ENCODE measurements around the gene SLC6A11.

The SLC6A11 gene

GRCh38 chr3:10926256-10926810 is 110.3 kb downstream of the SLC6A11 start:
- Histone ChIP-seq H3K27ac (ENCODE audit: low read length) (no peak overlapping the region), H3K9me3 (ENCODE audit: control insufficient read depth in 1 of 2, low read length in 2 of 2) (peaks cover 0 to 4% of the 10 kb centered on the region in 2 donors), H3K4me3 (ENCODE audit: low read depth in 1 of 2, low read length in 2 of 2) (no peak overlapping the region), H3K4me1 (ENCODE audit: control insufficient read depth in 1 of 2, insufficient read depth in 2 of 2, low read length in 2 of 2) (no peaks in the 10 kb centered on the region), H3K36me3 (ENCODE audit: control insufficient read depth in 1 of 2, insufficient read depth in 2 of 2, low read length in 2 of 2) (no peaks in the 10 kb centered on the region), H3K27me3 (ENCODE audit: low read depth, low read length) (no peaks in the 10 kb centered on the region)

DNA sequence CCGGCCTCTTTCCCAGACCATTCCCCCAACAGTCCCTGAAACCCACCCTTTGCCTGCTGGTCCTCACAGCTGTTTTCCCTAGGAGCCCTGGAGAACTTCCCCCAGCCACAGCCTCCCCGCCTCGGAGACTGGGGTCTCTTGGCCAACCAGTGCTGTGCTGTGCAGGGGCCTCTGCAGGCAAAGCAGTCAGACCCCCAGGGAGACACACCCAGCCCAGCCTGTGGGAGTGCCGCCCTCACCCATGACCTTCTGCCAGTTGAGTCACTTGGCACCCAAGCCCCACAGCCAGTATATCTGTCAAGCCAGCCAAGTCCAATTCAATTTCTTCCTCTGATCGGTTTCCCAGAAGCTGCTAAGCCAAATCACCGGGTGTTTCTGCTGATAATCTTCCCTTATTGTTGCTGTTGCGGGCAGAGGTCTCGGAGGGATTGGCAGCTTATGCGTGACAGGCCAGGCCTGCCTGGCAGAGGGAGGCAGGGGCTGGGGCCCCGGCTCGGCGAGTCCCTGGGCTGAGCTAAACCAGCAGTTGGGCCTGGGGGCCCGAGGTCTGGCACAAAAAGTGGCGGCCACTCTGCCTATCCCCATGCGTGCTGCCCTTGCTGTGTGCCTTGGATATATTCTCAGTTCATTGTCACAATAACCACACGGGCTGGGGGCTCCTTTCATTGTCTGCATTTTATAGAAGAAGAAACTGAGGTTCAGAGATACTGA is 110.9 kb downstream of the SLC6A11 start:
- peaks cover 0 to under 1% of the 10 kb centered on the region in 2 donors for H3K9me3 ChIP-seq (ENCODE audit: control insufficient read depth in 1 of 2, low read length in 2 of 2)
- H3K36me3 ChIP-seq (ENCODE audit: control insufficient read depth in 1 of 2, insufficient read depth in 2 of 2, low read length in 2 of 2), result no peaks in the 10 kb centered on the region
- H3K27me3 ChIP-seq (ENCODE audit: low read depth, low read length), result no peaks in the 10 kb centered on the region
- H3K27ac ChIP-seq (ENCODE audit: low read length), result no peak overlapping the region
- no peaks in the 10 kb centered on the region for H3K4me1 ChIP-seq (ENCODE audit: control insufficient read depth in 1 of 2, insufficient read depth in 2 of 2, low read length in 2 of 2)
- H3K4me3 ChIP-seq (ENCODE audit: low read depth in 1 of 2, low read length in 2 of 2), result no peak overlapping the region

GRCh38 chr3:10927551-10927950 is 111.5 kb downstream of the SLC6A11 start:
- H3K4me1 ChIP-seq (ENCODE audit: control insufficient read depth in 1 of 2, insufficient read depth in 2 of 2, low read length in 2 of 2), result no peaks in the 10 kb centered on the region
- no peaks in the 10 kb centered on the region for H3K36me3 ChIP-seq (ENCODE audit: control insufficient read depth in 1 of 2, insufficient read depth in 2 of 2, low read length in 2 of 2)
- H3K27me3 ChIP-seq (ENCODE audit: low read depth, low read length), result no peaks in the 10 kb centered on the region
- H3K27ac ChIP-seq (ENCODE audit: low read length), result no peak overlapping the region
- no peaks in the 10 kb centered on the region for H3K9me3 ChIP-seq (ENCODE audit: control insufficient read depth in 1 of 2, low read length in 2 of 2)
- no peak overlapping the region for H3K4me3 ChIP-seq (ENCODE audit: low read depth in 1 of 2, low read length in 2 of 2)

- no peak overlapping the region for H3K27ac ChIP-seq (ENCODE audit: low read length)
- no peaks in the 10 kb centered on the region for H3K27me3 ChIP-seq (ENCODE audit: low read depth, low read length)
- H3K4me1 ChIP-seq (ENCODE audit: control insufficient read depth in 1 of 2, insufficient read depth in 2 of 2, low read length in 2 of 2), result no peaks in the 10 kb centered on the region
- H3K9me3 ChIP-seq (ENCODE audit: control insufficient read depth in 1 of 2, low read length in 2 of 2), result no peaks in the 10 kb centered on the region
- no peaks in the 10 kb centered on the region for H3K36me3 ChIP-seq (ENCODE audit: control insufficient read depth in 1 of 2, insufficient read depth in 2 of 2, low read length in 2 of 2)
- H3K4me3 ChIP-seq (ENCODE audit: low read depth in 1 of 2, low read length in 2 of 2), result no peak overlapping the region
These were observed 112.5 kb downstream of the SLC6A11 start for GRCh38 chr3:10928407-10928960.

DNA sequence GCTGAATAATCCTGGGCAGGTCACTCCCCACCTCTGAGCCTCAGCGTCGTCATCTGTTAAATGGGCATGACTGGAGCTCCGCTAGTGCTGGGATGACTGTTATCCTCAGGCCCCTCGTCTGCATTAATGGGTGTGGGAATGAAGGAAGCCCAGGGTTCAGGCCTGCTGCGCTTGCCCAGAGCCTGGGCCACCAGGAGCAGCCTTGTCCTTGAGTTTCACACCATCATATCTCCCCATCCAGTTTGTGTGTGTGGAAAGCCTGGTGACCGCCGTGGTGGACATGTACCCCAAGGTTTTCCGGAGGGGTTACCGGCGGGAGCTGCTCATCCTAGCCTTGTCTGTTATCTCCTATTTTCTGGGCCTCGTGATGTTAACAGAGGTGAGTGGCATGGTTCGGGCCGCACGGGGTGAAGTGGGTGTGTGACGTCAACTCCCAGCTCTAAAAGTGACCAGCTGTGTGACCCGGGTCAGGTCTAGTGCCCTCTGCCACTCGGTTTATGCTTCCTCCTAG is 113.0 kb downstream of the SLC6A11 start:
- Histone ChIP-seq H3K4me1 (ENCODE audit: control insufficient read depth in 1 of 2, insufficient read depth in 2 of 2, low read length in 2 of 2) (no peaks in the 10 kb centered on the region), H3K9me3 (ENCODE audit: control insufficient read depth in 1 of 2, low read length in 2 of 2) (no peaks in the 10 kb centered on the region), H3K27me3 (ENCODE audit: low read depth, low read length) (no peaks in the 10 kb centered on the region), H3K27ac (ENCODE audit: low read length) (no peak overlapping the region), H3K4me3 (ENCODE audit: low read depth in 1 of 2, low read length in 2 of 2) (no peak overlapping the region), H3K36me3 (ENCODE audit: control insufficient read depth in 1 of 2, insufficient read depth in 2 of 2, low read length in 2 of 2) (no peaks in the 10 kb centered on the region)

GRCh38 chr3:10929978-10930665 is 114.1 kb downstream of the SLC6A11 start:
- H3K27ac ChIP-seq (ENCODE audit: low read length), result no peak overlapping the region
- no peak overlapping the region for H3K4me3 ChIP-seq (ENCODE audit: low read depth in 1 of 2, low read length in 2 of 2)
- H3K9me3 ChIP-seq (ENCODE audit: control insufficient read depth in 1 of 2, low read length in 2 of 2), result no peaks in the 10 kb centered on the region
- no peaks in the 10 kb centered on the region for H3K36me3 ChIP-seq (ENCODE audit: control insufficient read depth in 1 of 2, insufficient read depth in 2 of 2, low read length in 2 of 2)
- H3K4me1 ChIP-seq (ENCODE audit: control insufficient read depth in 1 of 2, insufficient read depth in 2 of 2, low read length in 2 of 2), result no peaks in the 10 kb centered on the region
- no peaks in the 10 kb centered on the region for H3K27me3 ChIP-seq (ENCODE audit: low read depth, low read length)

DNA sequence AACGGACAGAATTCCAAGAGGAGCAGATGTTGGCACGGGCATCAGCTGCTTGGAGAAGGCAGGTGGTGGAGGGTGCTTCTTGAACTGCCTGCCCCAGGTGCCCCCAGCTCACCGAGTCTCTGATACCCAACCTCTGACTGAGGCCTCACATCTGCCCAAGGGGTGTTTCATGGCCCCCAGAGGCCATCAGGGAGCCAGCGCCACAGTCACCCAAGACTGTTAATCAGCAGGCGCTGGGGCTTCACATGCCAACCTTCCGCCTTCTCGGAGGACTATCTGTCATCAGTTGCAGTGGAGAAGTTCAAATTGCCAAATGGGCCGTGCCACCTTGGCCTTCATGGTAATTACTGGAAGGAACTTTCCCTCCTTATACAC is 114.6 kb downstream of the SLC6A11 start:
- no peaks in the 10 kb centered on the region for H3K36me3 ChIP-seq (ENCODE audit: control insufficient read depth in 1 of 2, insufficient read depth in 2 of 2, low read length in 2 of 2)
- no peaks in the 10 kb centered on the region for H3K4me1 ChIP-seq (ENCODE audit: control insufficient read depth in 1 of 2, insufficient read depth in 2 of 2, low read length in 2 of 2)
- H3K27me3 ChIP-seq (ENCODE audit: low read depth, low read length), result no peaks in the 10 kb centered on the region
- H3K9me3 ChIP-seq (ENCODE audit: control insufficient read depth in 1 of 2, low read length in 2 of 2), result no peaks in the 10 kb centered on the region
- H3K4me3 ChIP-seq (ENCODE audit: low read depth in 1 of 2, low read length in 2 of 2), result no peak overlapping the region
- H3K27ac ChIP-seq (ENCODE audit: low read length), result no peak overlapping the region

DNA sequence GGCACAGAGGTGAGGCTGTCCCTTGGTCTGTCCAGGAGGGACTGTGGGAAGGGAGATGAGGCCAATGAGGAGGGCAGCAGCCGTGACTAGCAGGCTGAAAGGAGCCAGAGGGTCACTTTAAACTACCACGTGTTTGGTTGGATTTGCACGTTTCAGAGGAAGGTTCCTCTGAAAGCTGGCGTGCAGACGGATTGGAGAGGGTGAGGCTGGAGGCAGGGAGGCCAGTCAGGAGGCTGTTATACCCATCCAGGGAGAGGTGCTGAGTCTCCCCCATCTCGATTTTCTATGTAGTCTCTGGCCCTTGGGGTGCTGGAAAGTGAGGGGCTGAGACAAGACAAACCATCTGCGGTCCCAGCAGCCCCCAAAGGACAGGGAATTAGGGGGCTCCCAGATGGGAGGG is 116.6 kb downstream of the SLC6A11 start:
- H3K27ac ChIP-seq (ENCODE audit: low read length), result no peak overlapping the region
- H3K4me1 ChIP-seq (ENCODE audit: control insufficient read depth in 1 of 2, insufficient read depth in 2 of 2, low read length in 2 of 2), result no peaks in the 10 kb centered on the region

DNA sequence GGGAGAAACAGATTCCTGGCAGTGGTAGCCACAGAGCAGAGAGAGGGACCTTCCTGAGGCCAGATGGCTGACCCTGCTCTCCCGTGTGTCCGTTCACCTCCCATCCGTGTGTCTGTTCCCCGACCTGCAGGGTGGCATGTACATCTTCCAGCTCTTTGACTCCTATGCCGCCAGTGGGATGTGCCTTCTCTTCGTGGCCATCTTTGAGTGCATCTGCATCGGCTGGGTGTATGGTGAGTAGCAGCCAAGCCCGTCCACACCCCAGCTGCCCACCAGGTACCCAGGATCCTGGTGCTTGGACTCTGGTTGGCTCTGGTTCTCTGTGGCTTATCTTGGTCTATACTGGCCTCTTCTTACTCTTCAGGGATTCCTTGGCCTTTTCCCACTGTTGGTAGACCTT is 117.0 kb downstream of the SLC6A11 start:
- H3K9me3 ChIP-seq (ENCODE audit: control insufficient read depth in 1 of 2, low read length in 2 of 2), result no peaks in the 10 kb centered on the region
- H3K36me3 ChIP-seq (ENCODE audit: control insufficient read depth in 1 of 2, insufficient read depth in 2 of 2, low read length in 2 of 2), result no peaks in the 10 kb centered on the region
- H3K27me3 ChIP-seq (ENCODE audit: low read depth, low read length), result no peaks in the 10 kb centered on the region
- H3K4me1 ChIP-seq (ENCODE audit: control insufficient read depth in 1 of 2, insufficient read depth in 2 of 2, low read length in 2 of 2), result no peaks in the 10 kb centered on the region
- no peak overlapping the region for H3K27ac ChIP-seq (ENCODE audit: low read length)
- no peak overlapping the region for H3K4me3 ChIP-seq (ENCODE audit: low read depth in 1 of 2, low read length in 2 of 2)

More for the DNA sequence above, 116.6 kb downstream of the SLC6A11 start:
- Histone ChIP-seq H3K4me3 (ENCODE audit: low read depth in 1 of 2, low read length in 2 of 2) (no peak overlapping the region), H3K9me3 (ENCODE audit: control insufficient read depth in 1 of 2, low read length in 2 of 2) (no peaks in the 10 kb centered on the region), H3K27me3 (ENCODE audit: low read depth, low read length) (no peaks in the 10 kb centered on the region), H3K36me3 (ENCODE audit: control insufficient read depth in 1 of 2, insufficient read depth in 2 of 2, low read length in 2 of 2) (no peaks in the 10 kb centered on the region)

DNA sequence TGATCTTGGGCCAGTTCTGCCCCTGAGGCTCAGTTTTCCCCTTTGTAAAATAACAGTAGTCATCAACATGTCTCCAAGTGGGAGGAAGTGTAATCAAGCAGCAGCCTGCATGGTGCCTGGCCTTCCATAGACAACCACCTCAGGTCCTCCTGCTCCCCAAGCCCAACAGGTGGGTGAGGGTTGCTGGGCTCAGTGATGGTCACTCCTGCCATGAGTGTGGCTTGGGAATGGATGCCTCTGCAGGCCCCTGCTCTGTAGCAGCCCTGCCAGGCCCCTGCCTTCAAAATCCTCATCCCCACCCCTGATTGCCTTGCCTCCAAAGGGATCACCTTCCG is 117.4 kb downstream of the SLC6A11 start:
- no peak overlapping the region for H3K4me3 ChIP-seq (ENCODE audit: low read depth in 1 of 2, low read length in 2 of 2)
- no peaks in the 10 kb centered on the region for H3K4me1 ChIP-seq (ENCODE audit: control insufficient read depth in 1 of 2, insufficient read depth in 2 of 2, low read length in 2 of 2)
- no peaks in the 10 kb centered on the region for H3K27me3 ChIP-seq (ENCODE audit: low read depth, low read length)
- H3K36me3 ChIP-seq (ENCODE audit: control insufficient read depth in 1 of 2, insufficient read depth in 2 of 2, low read length in 2 of 2), result no peaks in the 10 kb centered on the region
- H3K27ac ChIP-seq (ENCODE audit: low read length), result no peak overlapping the region
- no peaks in the 10 kb centered on the region for H3K9me3 ChIP-seq (ENCODE audit: control insufficient read depth in 1 of 2, low read length in 2 of 2)

DNA sequence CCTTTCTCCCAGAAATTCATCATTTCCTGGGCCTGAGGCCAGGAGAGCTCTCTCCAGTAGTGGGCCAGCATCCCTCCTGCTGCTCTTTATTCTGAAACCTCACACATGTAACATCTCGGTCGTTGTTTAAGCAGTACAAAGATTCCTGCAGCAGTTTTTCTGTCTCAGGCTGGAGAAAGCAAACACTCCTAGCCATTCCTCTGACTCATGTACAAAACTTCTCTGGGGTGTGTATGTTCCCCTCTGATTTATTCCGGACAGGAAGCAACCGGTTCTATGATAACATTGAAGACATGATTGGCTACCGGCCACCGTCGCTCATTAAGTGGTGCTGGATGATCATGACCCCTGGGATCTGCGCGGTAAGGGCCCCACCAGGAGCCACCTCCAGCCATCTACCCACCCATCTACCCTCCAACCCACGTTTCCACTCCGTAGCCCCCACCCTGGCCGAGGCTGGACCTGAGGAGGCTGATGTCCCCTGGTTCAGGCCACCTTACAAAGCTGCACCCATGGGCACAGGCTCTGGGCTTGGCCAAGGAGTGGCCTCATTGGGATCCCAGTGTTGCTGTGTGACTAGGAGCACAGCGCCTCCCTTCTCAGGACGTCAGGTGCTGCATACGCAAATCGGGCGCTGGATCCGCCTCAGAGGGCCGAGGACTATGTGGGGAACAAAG is 117.9 kb downstream of the SLC6A11 start:
- H3K4me3 ChIP-seq (ENCODE audit: low read depth in 1 of 2, low read length in 2 of 2), result no peak overlapping the region
- H3K36me3 ChIP-seq (ENCODE audit: control insufficient read depth in 1 of 2, insufficient read depth in 2 of 2, low read length in 2 of 2), result no peaks in the 10 kb centered on the region
- H3K9me3 ChIP-seq (ENCODE audit: control insufficient read depth in 1 of 2, low read length in 2 of 2), result no peaks in the 10 kb centered on the region
- H3K27me3 ChIP-seq (ENCODE audit: low read depth, low read length), result no peaks in the 10 kb centered on the region
- no peak overlapping the region for H3K27ac ChIP-seq (ENCODE audit: low read length)
- H3K4me1 ChIP-seq (ENCODE audit: control insufficient read depth in 1 of 2, insufficient read depth in 2 of 2, low read length in 2 of 2), result no peaks in the 10 kb centered on the region

Data from muscle layer of duodenum (tissue), 2 donors.